Nephron progenitor cell (in vitro differentiated cells): ENCODE results near the gene NPR2.

Experiments
- DNase-seq: peaks from one replicate; pipeline ENCODE4 v3.0.0; 2021
- H3K27ac Mint-ChIP-seq: 2 replicates; pipeline ENCODE4 v1.8.0; 2021; ENCODE audit warnings: mild to moderate bottlenecking, moderate library complexity, mixed read lengths
- H3K27me3 Mint-ChIP-seq: 2 replicates; pipeline ENCODE4 v1.8.0; 2021; ENCODE audit warnings: mild to moderate bottlenecking, low read depth, mixed read lengths; ENCODE audit not compliant: poor library complexity
- H3K36me3 Mint-ChIP-seq: 2 replicates; pipeline ENCODE4 v1.8.0; 2021; ENCODE audit warnings: low read depth, mixed read lengths
- H3K4me1 Mint-ChIP-seq: 2 replicates; pipeline ENCODE4 v1.8.0; 2021; ENCODE audit warnings: mixed read lengths
- H3K4me3 Mint-ChIP-seq: 2 replicates; pipeline ENCODE4 v1.8.0; 2021; ENCODE audit warnings: mild to moderate bottlenecking, moderate library complexity, mixed read lengths
- H3K9me3 Mint-ChIP-seq: 2 replicates; pipeline ENCODE4 v1.8.0; 2021; ENCODE audit warnings: mild to moderate bottlenecking, moderate library complexity, mixed read lengths
- CTCF ChIP-seq: fragments of 200-600 bp; sonication (generic); IDR thresholded peaks from 2 replicates; pipeline ENCODE4 v1.5.0; 2021; ENCODE audit warnings: antibody characterized with exemption

Gene NPR2

DNA sequence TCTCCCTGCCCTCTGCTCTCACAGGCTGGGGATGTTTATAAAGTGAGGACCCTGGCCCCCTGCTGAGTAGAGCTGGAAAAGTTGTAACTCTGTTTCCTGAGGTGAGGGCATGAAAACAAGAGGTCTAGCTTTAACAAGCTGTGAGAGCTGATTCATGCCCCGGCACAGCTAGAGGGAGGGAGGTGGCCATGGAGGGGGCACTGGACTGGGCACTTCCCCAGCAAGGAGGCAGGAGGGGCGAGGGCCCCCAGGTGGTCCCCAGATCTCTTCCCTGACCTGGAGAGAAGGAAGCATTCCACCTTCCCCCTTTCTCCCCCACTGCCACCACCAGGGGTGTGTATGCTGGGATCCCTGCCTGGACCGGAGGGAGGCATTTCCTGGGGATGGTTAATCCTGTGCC lies 37.1 kb upstream of the NPR2 start, which contains the start of gene MSMP:
Gene MSMP (minus strand): TSS at position 13 of the 400 bp plus-strand sequence. CDS start 147 bp downstream, outside the sequence.
- Mint-ChIP-seq H3K36me3 (peaks cover 41% of the 10 kb centered on the region), H3K27me3 (no peaks in the 10 kb centered on the region), H3K27ac (no peak within 1 kb of the TSS), H3K4me3 (peak within 1 kb of the TSS; percentile 41), H3K9me3 (no peaks in the 10 kb centered on the region), H3K4me1 (peaks cover 33% of the 10 kb centered on the region)
- TF ChIP-seq CTCF: no peak
- DNase-seq: no peak

- H3K4me1 Mint-ChIP-seq: peaks cover 33% of the 10 kb centered on the region
- no peak overlapping the region for H3K4me3 Mint-ChIP-seq
- DNase-seq: no peak
- peaks cover 3% of the 10 kb centered on the region for H3K27me3 Mint-ChIP-seq
- H3K36me3 Mint-ChIP-seq: peaks cover 41% of the 10 kb centered on the region
- H3K27ac Mint-ChIP-seq: no peak overlapping the region
- H3K9me3 Mint-ChIP-seq: no peaks in the 10 kb centered on the region
- TF ChIP-seq CTCF: no peak
These were observed 36.3 kb upstream of the NPR2 start for GRCh38 chr9:35755071-35755470.

DNA sequence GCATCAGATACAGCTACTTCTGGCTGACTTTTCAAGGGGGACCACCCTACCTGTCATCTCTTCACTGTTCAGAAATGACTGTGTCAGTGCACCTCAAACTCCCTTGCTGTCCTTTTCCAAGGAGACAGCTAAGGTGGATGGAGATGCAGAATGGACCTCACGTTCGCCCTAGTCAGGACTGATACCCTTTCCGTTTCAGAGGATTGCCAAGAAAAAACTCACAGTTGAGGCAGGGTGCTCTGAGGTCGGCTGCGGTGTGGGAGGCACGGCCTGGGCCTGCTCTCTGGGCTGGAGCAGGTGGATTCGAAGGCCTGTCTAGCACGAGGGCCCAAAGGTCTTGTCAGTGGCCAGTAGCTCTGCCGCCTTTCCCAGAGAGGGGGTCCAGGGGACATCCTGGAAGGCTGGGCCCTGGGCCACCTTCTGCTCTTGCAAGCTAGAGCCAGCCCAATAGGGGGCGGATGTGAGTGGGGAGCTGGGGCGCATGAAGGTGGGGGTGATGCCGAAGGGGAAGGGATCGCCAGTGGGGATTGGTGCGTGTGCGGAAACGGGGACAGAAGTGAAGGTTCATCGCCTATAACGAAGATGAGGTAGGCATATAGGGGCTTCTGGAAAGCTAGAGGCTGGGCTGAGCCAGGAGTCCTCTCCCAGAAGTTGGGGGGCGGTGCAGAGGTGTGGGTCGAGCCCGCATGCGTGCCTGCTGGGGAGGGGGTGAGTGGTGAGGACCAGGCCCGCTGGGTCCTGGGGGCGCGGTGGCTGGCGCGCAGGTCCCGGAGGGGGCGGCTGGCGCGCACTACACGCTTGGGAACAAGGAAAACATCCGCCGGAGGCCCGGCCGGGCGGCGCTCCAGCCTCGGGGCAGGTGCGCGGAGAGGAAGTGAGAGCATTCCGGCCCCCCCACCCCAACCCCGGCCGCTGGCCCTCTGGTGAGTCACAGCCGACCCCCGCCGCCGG lies 34.8 kb upstream of the NPR2 start:
- no peaks in the 10 kb centered on the region for H3K9me3 Mint-ChIP-seq
- H3K36me3 Mint-ChIP-seq: peaks cover 36% of the 10 kb centered on the region
- H3K27me3 Mint-ChIP-seq: peaks cover 4% of the 10 kb centered on the region
- H3K4me1 Mint-ChIP-seq: peaks cover 39% of the 10 kb centered on the region
- peak overlapping the region; percentile 95 for H3K4me3 Mint-ChIP-seq
- peak; percentile 45 for TF ChIP-seq CTCF
- no peak overlapping the region for H3K27ac Mint-ChIP-seq
- peak; percentile 70 for DNase-seq

- Mint-ChIP-seq H3K4me3 (peak overlapping the region; percentile 95), H3K27ac (peak overlapping the region; percentile 84), H3K27me3 (peaks cover 4% of the 10 kb centered on the region), H3K9me3 (no peaks in the 10 kb centered on the region), H3K36me3 (peaks cover 30% of the 10 kb centered on the region), H3K4me1 (peaks cover 39% of the 10 kb centered on the region)
- no peak for DNase-seq
- TF ChIP-seq CTCF: no peak
These were observed 34.0 kb upstream of the NPR2 start for GRCh38 chr9:35757226-35757891.

- H3K4me1 Mint-ChIP-seq: peaks cover 39% of the 10 kb centered on the region
- H3K36me3 Mint-ChIP-seq: peaks cover 25% of the 10 kb centered on the region
- H3K9me3 Mint-ChIP-seq: no peaks in the 10 kb centered on the region
- no peak for DNase-seq
- no peak for TF ChIP-seq CTCF
- H3K4me3 Mint-ChIP-seq: peak overlapping the region; percentile 95
- peaks cover 4% of the 10 kb centered on the region for H3K27me3 Mint-ChIP-seq
- H3K27ac Mint-ChIP-seq: peak overlapping the region; percentile 37
These were observed 33.5 kb upstream of the NPR2 start for GRCh38 chr9:35757892-35758275.
